CD4-positive, alpha-beta T cell (primary cell): ENCODE measurements around the gene SIN3B. TPM values are rescaled to one million over a fixed set of nuclear protein-coding genes. Genes with fewer than 3 reads are reported as not detected.

Experiments
- ATAC-seq: fragments of 200-7000 bp; cut with Tn5 transposase; one replicate; pipeline ENCODE4 v1.10.0; 2022; ENCODE audit warnings: mild to moderate bottlenecking; ENCODE audit not compliant: poor library complexity
- CTCF ChIA-PET: fragments of 350-600 bp; sonication (Branson Sonifier 250); formaldehyde crosslinking; loops from one replicate; lab custom pipeline; 2021; ENCODE audit warnings: antibody characterized with exemption, inconsistent platforms; lab: Charles Lee
- POLR2A ChIA-PET: fragments of 350-600 bp; sonication (Branson Sonifier 250); formaldehyde crosslinking; loops from one replicate; lab custom pipeline; 2021; ENCODE audit warnings: antibody characterized with exemption, inconsistent platforms; lab: Charles Lee
- DNase-seq, 14 experiments: peaks; one replicate each; pipeline ENCODE4 v3.0.0-alpha.2; 2013 to 2020; ENCODE audit warnings: mixed read lengths in 2 of 14
- H3K27ac ChIP-seq, 2 donors: one replicate each; pipeline versions ENCODE4 v1.5.1 to v1.7.0; 2013; ENCODE audit warnings: low read length in 2 of 2, low read depth in 1 of 2, mild to moderate bottlenecking in 1 of 2
- H3K27me3 ChIP-seq, 2 experiments: 1 replicate in 1 of 2; 2 replicates in 1 of 2; pipeline versions ENCODE4 v1.6.1 to v1.7.0; 2013; ENCODE audit warnings: low read length in 2 of 2, control low read depth in 1 of 2, mild to moderate bottlenecking in 1 of 2, moderate library complexity in 1 of 2; ENCODE audit not compliant: insufficient read depth in 2 of 2, control insufficient read depth in 1 of 2
- H3K36me3 ChIP-seq: one replicate; pipeline ENCODE4 v1.6.1; 2013; ENCODE audit warnings: low read length, control low read depth; ENCODE audit not compliant: insufficient read depth
- H3K4me1 ChIP-seq: one replicate; pipeline ENCODE4 v1.6.1; 2013; ENCODE audit warnings: low read length, control low read depth; ENCODE audit not compliant: insufficient read depth
- H3K4me3 ChIP-seq: one replicate; pipeline ENCODE4 v1.5.1; 2013; ENCODE audit warnings: mild to moderate bottlenecking, low read length, moderate library complexity
- H3K9me3 ChIP-seq, 2 experiments: 1 replicate in 1 of 2; 2 replicates in 1 of 2; pipeline versions ENCODE4 v1.6.1 to v1.7.0; 2013; ENCODE audit warnings: low read length in 2 of 2, mild to moderate bottlenecking in 2 of 2, control low read depth in 1 of 2, moderate library complexity in 1 of 2; ENCODE audit not compliant: control insufficient read depth in 1 of 2, insufficient read depth in 1 of 2
- H3K27ac Mint-ChIP-seq: one replicate; pipeline ENCODE4 v1.8.0; 2020; ENCODE audit warnings: mixed read lengths
- H3K27me3 Mint-ChIP-seq: one replicate; pipeline ENCODE4 v1.8.0; 2021; ENCODE audit warnings: mixed read lengths
- H3K36me3 Mint-ChIP-seq: one replicate; pipeline ENCODE4 v1.8.0; 2021; ENCODE audit warnings: low read depth, mixed read lengths
- H3K4me1 Mint-ChIP-seq: one replicate; pipeline ENCODE4 v1.8.0; 2021; ENCODE audit warnings: low read depth, mixed read lengths
- H3K4me3 Mint-ChIP-seq: one replicate; pipeline ENCODE4 v1.8.0; 2020; ENCODE audit warnings: mild to moderate bottlenecking, mixed read lengths
- H3K9me3 Mint-ChIP-seq: one replicate; pipeline ENCODE4 v1.8.0; 2020; ENCODE audit warnings: mixed read lengths
- intact Hi-C, 2 experiments: fragments of 100-400 bp; cut with DNase I in 1 of 2; cut with micrococcal nuclease in 1 of 2; formaldehyde crosslinking; loops; one replicate each; pipeline versions ENCODE4 v1.15.1 to v1.9.0; 2023 to 2025; cut with DNase I, micrococcal nuclease
- total RNA-seq, 174 experiments: library from RNA in 2 of 174; stranded (reverse) in 2 of 174; gene quantifications; one replicate each; pipeline ENCODE4 v1.2.3 and lab custom pipeline; 2021 to 2026
- TF ChIP-seq, protein P1 (sequence below): fragments of 200-600 bp; IDR thresholded peaks from one replicate; pipeline ENCODE4 v1.8.0; 2022; ENCODE audit warnings: antibody characterized with exemption, mild to moderate bottlenecking

SIN3B gene
- total RNA-seq, 2 experiments from 2014 or later, result 52.4 to 53.7 TPM

DNA sequence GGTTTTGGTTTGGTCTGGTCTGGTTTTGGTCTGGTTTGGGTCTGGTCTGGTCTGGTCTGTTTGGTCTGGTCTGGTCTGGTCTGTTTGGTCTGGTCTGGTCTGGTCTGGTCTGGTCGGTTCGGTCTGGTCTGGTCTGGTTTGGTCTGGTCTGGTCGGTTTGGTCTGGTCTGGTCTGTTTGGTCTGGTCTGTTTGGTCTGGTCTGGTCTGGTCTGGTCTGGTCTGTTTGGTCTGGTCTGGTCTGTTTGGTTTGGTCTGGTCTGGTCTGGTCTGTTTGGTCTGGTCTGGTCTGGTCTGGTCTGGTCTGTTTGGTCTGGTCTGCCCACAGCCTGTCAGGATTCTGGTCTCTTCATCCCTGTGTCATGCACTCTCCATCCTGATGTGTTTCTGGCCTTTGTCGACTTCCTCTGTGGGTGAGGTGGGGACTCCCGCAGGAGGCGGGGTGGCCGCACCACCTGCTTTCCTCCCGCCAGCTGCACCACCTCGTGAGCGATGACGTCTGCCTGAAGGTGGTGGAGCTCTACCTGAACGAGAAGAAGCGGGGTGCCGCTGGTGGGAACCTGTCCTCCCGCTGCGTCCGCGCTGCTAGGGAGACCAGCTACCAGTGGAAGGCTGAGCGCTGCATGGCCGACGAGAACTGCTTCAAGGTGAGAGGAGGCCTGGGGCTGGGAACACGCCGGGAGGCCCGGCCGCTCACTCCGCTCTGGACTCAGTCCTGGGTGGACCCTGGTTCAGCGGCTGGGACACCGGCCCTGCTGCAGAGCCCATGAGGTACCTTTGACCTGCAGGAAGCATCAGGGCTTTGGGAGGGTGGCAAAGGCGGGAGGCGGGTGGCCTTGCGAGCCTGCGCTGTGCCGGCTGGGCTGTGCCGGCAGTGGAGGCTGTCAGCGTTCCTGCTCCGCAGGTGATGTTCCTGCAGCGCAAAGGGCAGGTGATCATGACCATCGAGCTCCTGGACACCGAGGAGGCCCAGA, 46.7 kb downstream of the SIN3B start:
- no peak overlapping the region for H3K27ac ChIP-seq
- peaks cover 14% of the 10 kb centered on the region for H3K4me1 Mint-ChIP-seq
- H3K36me3 ChIP-seq, result peaks cover 59% of the 10 kb centered on the region
- TF ChIP-seq, protein P1, sequence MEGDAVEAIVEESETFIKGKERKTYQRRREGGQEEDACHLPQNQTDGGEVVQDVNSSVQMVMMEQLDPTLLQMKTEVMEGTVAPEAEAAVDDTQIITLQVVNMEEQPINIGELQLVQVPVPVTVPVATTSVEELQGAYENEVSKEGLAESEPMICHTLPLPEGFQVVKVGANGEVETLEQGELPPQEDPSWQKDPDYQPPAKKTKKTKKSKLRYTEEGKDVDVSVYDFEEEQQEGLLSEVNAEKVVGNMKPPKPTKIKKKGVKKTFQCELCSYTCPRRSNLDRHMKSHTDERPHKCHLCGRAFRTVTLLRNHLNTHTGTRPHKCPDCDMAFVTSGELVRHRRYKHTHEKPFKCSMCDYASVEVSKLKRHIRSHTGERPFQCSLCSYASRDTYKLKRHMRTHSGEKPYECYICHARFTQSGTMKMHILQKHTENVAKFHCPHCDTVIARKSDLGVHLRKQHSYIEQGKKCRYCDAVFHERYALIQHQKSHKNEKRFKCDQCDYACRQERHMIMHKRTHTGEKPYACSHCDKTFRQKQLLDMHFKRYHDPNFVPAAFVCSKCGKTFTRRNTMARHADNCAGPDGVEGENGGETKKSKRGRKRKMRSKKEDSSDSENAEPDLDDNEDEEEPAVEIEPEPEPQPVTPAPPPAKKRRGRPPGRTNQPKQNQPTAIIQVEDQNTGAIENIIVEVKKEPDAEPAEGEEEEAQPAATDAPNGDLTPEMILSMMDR, result no peak
- no peaks in the 10 kb centered on the region for H3K4me1 ChIP-seq
- DNase-seq, result no peak
- peaks cover under 1 to 31% of the 10 kb centered on the region in 2 experiments for H3K9me3 ChIP-seq
- CTCF ChIA-PET, result no interaction called here
- ATAC-seq, result no peak
- H3K4me3 Mint-ChIP-seq, result no peak overlapping the region
- intact Hi-C loops, result no loop called here
- POLR2A ChIA-PET, result no interaction called here
- H3K27ac Mint-ChIP-seq, result no peak overlapping the region
- H3K27me3 ChIP-seq, result no peaks in the 10 kb centered on the region
- H3K36me3 Mint-ChIP-seq, result peaks cover 76% of the 10 kb centered on the region
- H3K4me3 ChIP-seq, result no peak overlapping the region
- no peaks in the 10 kb centered on the region for H3K9me3 Mint-ChIP-seq
- H3K27me3 Mint-ChIP-seq, result no peaks in the 10 kb centered on the region

DNA sequence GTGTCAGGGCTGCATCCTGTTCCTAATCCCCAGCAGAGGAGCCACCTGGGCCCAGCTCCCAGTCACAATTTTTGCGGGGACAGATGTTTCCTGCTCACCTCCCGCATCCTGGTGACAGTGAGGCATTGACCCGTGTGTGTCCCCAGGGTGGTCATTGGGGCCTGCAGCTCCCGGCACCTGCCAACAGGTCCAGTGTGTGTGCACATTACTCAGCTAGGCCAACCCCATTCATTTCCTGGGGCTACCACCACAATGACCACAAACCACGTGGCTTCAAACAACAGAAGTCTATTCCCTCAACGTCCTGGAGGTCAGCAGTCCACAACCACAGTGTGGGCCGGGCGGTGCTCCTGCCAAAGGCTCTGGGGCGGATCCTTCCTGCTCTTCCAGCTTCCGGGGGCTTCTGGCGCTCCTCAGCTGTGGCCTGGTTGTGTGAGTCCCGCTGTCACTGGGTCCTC, 47.7 kb downstream of the SIN3B start:
- Mint-ChIP-seq H3K36me3 (peaks cover 71% of the 10 kb centered on the region), H3K9me3 (peaks cover 2% of the 10 kb centered on the region), H3K27ac (no peak overlapping the region), H3K4me1 (peaks cover 14% of the 10 kb centered on the region), H3K27me3 (no peaks in the 10 kb centered on the region), H3K4me3 (no peak overlapping the region)
- DNase-seq (no peak), ATAC-seq (no peak)
- Histone ChIP-seq H3K27me3 (no peaks in the 10 kb centered on the region), H3K27ac (no peak overlapping the region), H3K9me3 (peaks cover 10 to 40% of the 10 kb centered on the region in 2 experiments), H3K4me1 (no peaks in the 10 kb centered on the region), H3K36me3 (peaks cover 52% of the 10 kb centered on the region), H3K4me3 (no peak overlapping the region)
- CTCF ChIA-PET, result no interaction called here
- intact Hi-C loops, result no loop called here
- TF ChIP-seq, protein P1, result no peak
- POLR2A ChIA-PET, result no interaction called here

DNA sequence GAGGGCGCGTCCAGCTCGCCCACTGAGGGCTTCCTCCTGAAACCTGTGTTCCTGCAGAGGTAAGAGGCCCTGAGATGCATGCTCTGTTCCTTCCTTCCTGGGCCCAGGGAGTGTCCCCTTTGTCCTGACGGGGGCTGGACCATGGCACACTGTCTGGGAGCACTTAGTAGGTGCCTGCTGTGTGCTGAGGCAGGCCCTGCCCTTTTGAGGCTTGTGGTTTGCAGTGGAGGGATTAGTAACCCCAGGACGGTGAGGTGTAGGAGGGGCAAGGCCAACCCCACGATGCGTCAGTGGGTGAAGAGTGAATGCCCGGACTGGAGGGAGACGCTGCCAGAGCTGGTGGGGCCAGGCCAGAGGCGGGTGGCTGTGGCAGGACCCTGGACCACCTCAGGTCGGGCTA, 48.4 kb downstream of the SIN3B start:
- H3K27ac ChIP-seq, result no peak overlapping the region
- Mint-ChIP-seq H3K27me3 (no peaks in the 10 kb centered on the region), H3K36me3 (peaks cover 76% of the 10 kb centered on the region), H3K9me3 (peaks cover 6% of the 10 kb centered on the region), H3K4me1 (peaks cover 14% of the 10 kb centered on the region), H3K27ac (no peak overlapping the region), H3K4me3 (no peak overlapping the region)
- DNase-seq, result no peak
- H3K36me3 ChIP-seq, result peaks cover 49% of the 10 kb centered on the region
- no peak for ATAC-seq
- H3K4me3 ChIP-seq, result no peak overlapping the region
- H3K27me3 ChIP-seq, result no peaks in the 10 kb centered on the region
- intact Hi-C loops, result no loop called here
- CTCF ChIA-PET, result no interaction called here
- peaks cover 17 to 44% of the 10 kb centered on the region in 2 experiments for H3K9me3 ChIP-seq
- POLR2A ChIA-PET, result no interaction called here
- TF ChIP-seq, protein P1, result no peak
- H3K4me1 ChIP-seq, result no peaks in the 10 kb centered on the region
